Hepatocyte (in vitro differentiated cells): Measurements from ENCODE around the gene JUND. TPM values are rescaled to one million over a fixed set of nuclear protein-coding genes. Genes with fewer than 3 reads are reported as not detected.

Experiments used
- DNase-seq: peaks from one replicate; pipeline ENCODE4 v3.0.0-alpha.2; 2016; ENCODE audit warnings: low spot score
- H2AFZ ChIP-seq: fragments of 200-600 bp; sonication (generic); 2 replicates; pipeline ENCODE4 v1.6.0; 2016; ENCODE audit warnings: antibody characterized with exemption, mild to moderate bottlenecking
- H3K27ac ChIP-seq: fragments of 200-600 bp; sonication (generic); 2 replicates; pipeline ENCODE4 v1.5.1; 2016; ENCODE audit warnings: mild to moderate bottlenecking
- H3K27me3 ChIP-seq: fragments of 200-600 bp; sonication (generic); 2 replicates; pipeline ENCODE4 v1.6.1; 2016
- H3K36me3 ChIP-seq: fragments of 200-600 bp; sonication (generic); replicated peaks from 2 replicates; pipeline ENCODE4 v1.5.1; 2016; ENCODE audit warnings: low read depth; ENCODE audit not compliant: insufficient read depth
- H3K4me1 ChIP-seq: fragments of 200-600 bp; sonication (generic); 2 replicates; pipeline ENCODE4 v1.5.1; 2016; ENCODE audit warnings: mild to moderate bottlenecking, moderate library complexity; ENCODE audit not compliant: insufficient read depth
- H3K4me2 ChIP-seq: fragments of 200-600 bp; sonication (generic); 2 replicates; pipeline ENCODE4 v1.6.0; 2016
- H3K4me3 ChIP-seq: fragments of 200-600 bp; sonication (generic); 2 replicates; pipeline ENCODE4 v1.5.1; 2016; ENCODE audit warnings: mild to moderate bottlenecking
- H3K79me2 ChIP-seq: fragments of 200-600 bp; sonication (generic); 2 replicates; pipeline ENCODE4 v1.6.0; 2017; ENCODE audit warnings: mild to moderate bottlenecking
- H3K9me2 ChIP-seq: fragments of 200-600 bp; sonication (generic); replicated peaks from 2 replicates; pipeline ENCODE4 v1.6.0; 2017; ENCODE audit warnings: mild to moderate bottlenecking; ENCODE audit not compliant: insufficient read depth
- H3K9me3 ChIP-seq: fragments of 200-600 bp; sonication (generic); 2 replicates; pipeline ENCODE4 v1.5.1; 2016; ENCODE audit warnings: low read depth, mild to moderate bottlenecking
- H4K20me1 ChIP-seq: fragments of 200-600 bp; sonication (generic); 2 replicates; pipeline ENCODE4 v1.6.0; 2016; ENCODE audit warnings: mild to moderate bottlenecking; ENCODE audit not compliant: insufficient read depth, poor library complexity, severe bottlenecking
- EZH2 ChIP-seq: fragments of 200-600 bp; sonication (generic); IDR thresholded peaks from 2 replicates; pipeline ENCODE4 v1.6.1; 2016; ENCODE audit warnings: antibody characterized with exemption, mild to moderate bottlenecking, borderline replicate concordance
- EZH2phosphoT487 ChIP-seq: fragments of 200-600 bp; sonication (generic); IDR thresholded peaks from one replicate; pipeline ENCODE4 v1.6.1; 2018; ENCODE audit warnings: antibody characterized with exemption, mild to moderate bottlenecking, low read depth, moderate library complexity; ENCODE audit not compliant: unreplicated experiment, severe bottlenecking
- WGBS: methylation state at CpG from one replicate; pipeline ENCODE4 v1.1.6; 2016; ENCODE audit warnings: low lambda C conversion rate; ENCODE audit errors: missing lambda C conversion rate; 5-methylcytosine and 5-hydroxymethylcytosine counted together
- polyA plus RNA-seq: library from polyadenylated mRNA; unstranded; fragments of >200 nt; fragmentation: Nextera tagmentation; extraction: Ambion mirVana; gene quantifications from 2 replicates; pipeline ENCODE4 v1.2.1, GENCODE V29; 2016
- total RNA-seq: library from RNA; depleted of rRNA; stranded (reverse); fragments of >200 nt; gene quantifications from 2 replicates; pipeline ENCODE4 v1.2.3, GENCODE V29; 2014
- TF ChIP-seq, protein P1 (sequence below): fragments of 200-600 bp; sonication (generic); IDR thresholded peaks from 2 replicates; pipeline ENCODE4 v1.5.1; 2016; ENCODE audit warnings: antibody characterized with exemption, mild to moderate bottlenecking; ENCODE audit not compliant: poor library complexity

JUND gene
- total and polyA plus RNA-seq, 2 experiments from 2014 or later = 307 to 698 TPM

DNA sequence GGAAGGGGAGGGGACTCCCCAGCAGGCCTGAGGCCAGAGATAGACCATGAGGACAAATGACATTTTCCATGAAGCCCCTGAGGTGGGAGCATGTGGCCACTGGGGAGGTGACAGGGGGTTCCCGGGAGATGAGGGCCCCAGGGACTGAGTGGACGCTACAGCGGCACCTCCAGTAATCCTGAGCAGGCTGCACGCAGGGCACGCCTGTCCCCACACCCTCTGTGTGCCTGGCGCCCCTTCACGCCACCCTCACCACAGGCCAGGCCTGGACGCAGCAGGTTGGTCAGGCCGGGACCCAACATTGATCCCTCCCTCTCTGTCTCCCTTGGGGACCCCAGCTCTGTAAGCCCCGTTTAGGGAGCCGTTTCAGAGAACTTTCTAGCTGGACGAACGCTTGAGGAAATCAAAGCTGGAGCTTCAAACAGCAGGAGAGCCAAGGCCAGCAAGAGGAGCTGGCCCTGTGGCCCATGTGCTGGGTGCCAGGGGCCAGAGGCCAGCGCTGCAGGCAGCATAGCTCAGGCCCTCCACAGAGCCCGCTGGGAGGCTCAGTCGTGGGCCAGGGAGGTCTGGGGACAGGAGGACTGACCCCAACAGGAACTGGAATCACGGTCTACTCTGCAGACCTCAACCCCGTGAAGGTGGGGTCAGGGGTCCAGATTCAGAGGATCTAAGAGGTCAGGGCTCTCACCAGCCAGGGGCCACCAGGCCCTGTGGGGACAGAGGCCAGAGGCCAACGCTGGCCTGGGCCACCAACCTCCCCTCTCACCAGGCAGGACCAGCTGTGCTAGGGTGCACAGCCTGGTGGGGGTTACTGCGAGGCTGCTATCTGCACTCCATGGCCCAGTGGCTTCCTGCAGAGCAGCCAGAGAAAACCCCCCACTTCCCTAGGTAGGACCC, 26.9 kb upstream of the JUND start:
- peaks cover 12% of the 10 kb centered on the region for H3K79me2 ChIP-seq
- H3K9me2 ChIP-seq = no peaks in the 10 kb centered on the region
- H3K36me3 ChIP-seq = no peaks in the 10 kb centered on the region
- H3K4me3 ChIP-seq = no peak overlapping the region
- TF ChIP-seq EZH2 = no peak
- TF ChIP-seq, protein P1, sequence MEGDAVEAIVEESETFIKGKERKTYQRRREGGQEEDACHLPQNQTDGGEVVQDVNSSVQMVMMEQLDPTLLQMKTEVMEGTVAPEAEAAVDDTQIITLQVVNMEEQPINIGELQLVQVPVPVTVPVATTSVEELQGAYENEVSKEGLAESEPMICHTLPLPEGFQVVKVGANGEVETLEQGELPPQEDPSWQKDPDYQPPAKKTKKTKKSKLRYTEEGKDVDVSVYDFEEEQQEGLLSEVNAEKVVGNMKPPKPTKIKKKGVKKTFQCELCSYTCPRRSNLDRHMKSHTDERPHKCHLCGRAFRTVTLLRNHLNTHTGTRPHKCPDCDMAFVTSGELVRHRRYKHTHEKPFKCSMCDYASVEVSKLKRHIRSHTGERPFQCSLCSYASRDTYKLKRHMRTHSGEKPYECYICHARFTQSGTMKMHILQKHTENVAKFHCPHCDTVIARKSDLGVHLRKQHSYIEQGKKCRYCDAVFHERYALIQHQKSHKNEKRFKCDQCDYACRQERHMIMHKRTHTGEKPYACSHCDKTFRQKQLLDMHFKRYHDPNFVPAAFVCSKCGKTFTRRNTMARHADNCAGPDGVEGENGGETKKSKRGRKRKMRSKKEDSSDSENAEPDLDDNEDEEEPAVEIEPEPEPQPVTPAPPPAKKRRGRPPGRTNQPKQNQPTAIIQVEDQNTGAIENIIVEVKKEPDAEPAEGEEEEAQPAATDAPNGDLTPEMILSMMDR = no peak
- no peak for TF ChIP-seq EZH2phosphoT487
- H4K20me1 ChIP-seq = no peaks in the 10 kb centered on the region
- WGBS = 97% methylated on average over 20 of the region's 20 CpGs
- no peaks in the 10 kb centered on the region for H3K9me3 ChIP-seq
- H3K27ac ChIP-seq = no peak overlapping the region
- peaks cover 45% of the 10 kb centered on the region for H3K4me1 ChIP-seq
- no peak overlapping the region for H3K4me2 ChIP-seq
- no peak overlapping the region for H2AFZ ChIP-seq
- DNase-seq = no peak
- H3K27me3 ChIP-seq = no peaks in the 10 kb centered on the region

DNA sequence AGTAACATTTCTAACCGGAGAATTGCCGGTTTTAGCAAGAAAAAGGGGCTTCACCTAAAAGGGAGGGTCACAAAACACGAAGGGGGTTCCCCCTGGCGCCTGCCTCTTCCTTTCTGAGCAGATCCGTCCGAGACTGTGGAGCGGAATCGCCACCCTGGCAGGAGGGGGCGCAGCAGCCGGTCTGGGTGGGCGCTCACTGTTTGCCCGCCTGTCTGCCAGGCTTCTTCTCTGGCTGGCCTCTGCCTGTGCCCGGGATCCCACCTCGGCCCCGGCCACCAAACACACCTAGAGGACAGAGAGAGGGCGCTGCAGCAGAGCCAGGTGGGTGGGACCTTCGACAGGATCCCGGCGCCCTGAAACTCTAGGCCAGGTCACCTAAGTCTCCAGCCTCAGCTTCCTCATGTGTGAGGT, 25.9 kb upstream of the JUND start:
- peak overlapping the region; percentile 34 for H3K27ac ChIP-seq
- H3K79me2 ChIP-seq = peaks cover 3% of the 10 kb centered on the region
- H4K20me1 ChIP-seq = no peaks in the 10 kb centered on the region
- H2AFZ ChIP-seq = no peak overlapping the region
- no peak overlapping the region for H3K4me3 ChIP-seq
- no peaks in the 10 kb centered on the region for H3K36me3 ChIP-seq
- TF ChIP-seq, protein P1 = no peak
- TF ChIP-seq EZH2 (no peak), EZH2phosphoT487 (no peak)
- no peak overlapping the region for H3K4me2 ChIP-seq
- H3K9me3 ChIP-seq = no peaks in the 10 kb centered on the region
- no peak for DNase-seq
- WGBS = 95% methylated on average over 19 of the region's 19 CpGs
- H3K4me1 ChIP-seq = peaks cover 46% of the 10 kb centered on the region
- no peaks in the 10 kb centered on the region for H3K9me2 ChIP-seq
- no peaks in the 10 kb centered on the region for H3K27me3 ChIP-seq

DNA sequence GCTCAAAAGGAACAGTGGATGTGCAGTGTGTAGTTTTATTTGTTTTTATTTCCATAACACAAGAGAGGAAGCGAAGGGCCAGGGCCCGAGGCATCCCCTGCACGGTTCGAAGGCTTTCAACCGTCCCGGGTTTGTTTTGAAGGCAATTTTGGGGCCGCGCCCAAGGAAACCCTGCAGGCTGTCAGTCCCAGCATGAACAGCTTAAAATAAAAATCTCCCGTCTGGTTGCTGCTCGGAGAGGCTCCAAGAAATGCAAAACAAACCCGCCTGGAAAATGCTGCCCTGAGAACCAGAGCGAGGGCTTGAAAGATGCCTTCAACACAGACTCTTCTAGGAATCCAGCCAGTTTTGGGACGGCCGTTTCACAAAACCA, 25.5 kb upstream of the JUND start:
- no peak overlapping the region for H3K4me2 ChIP-seq
- H3K27ac ChIP-seq = peak overlapping the region; percentile 99
- no peaks in the 10 kb centered on the region for H3K9me2 ChIP-seq
- TF ChIP-seq, protein P1 = no peak
- TF ChIP-seq EZH2phosphoT487 = no peak
- no peak for TF ChIP-seq EZH2
- no peaks in the 10 kb centered on the region for H4K20me1 ChIP-seq
- H3K27me3 ChIP-seq = no peaks in the 10 kb centered on the region
- H3K79me2 ChIP-seq = no peaks in the 10 kb centered on the region
- no peaks in the 10 kb centered on the region for H3K9me3 ChIP-seq
- WGBS = 89% methylated on average over 14 of the region's 14 CpGs
- no peak for DNase-seq
- H3K36me3 ChIP-seq = no peaks in the 10 kb centered on the region
- H3K4me1 ChIP-seq = peaks cover 43% of the 10 kb centered on the region
- H3K4me3 ChIP-seq = no peak overlapping the region
- no peak overlapping the region for H2AFZ ChIP-seq
